Neural cell (in vitro differentiated cells): ENCODE results near the gene FRY. TPM values are rescaled to one million over a fixed set of nuclear protein-coding genes. Genes with fewer than 3 reads are reported as not detected.
A peak's percentile ranks its signal among the peaks of the same experiment; 100 is the strongest.

Experiments
- H2AFZ ChIP-seq: fragments of 200-600, 300-800 bp; sonication (generic), shearing (Covaris generic); 2 replicates; pipeline ENCODE4 v1.6.0; 2014; ENCODE audit warnings: low read depth, mild to moderate bottlenecking, antibody characterized with exemption, low read length, moderate library complexity
- H3F3A ChIP-seq: fragments of 200-600 bp; shearing (Covaris generic); 2 replicates; pipeline ENCODE4 v1.6.1; 2016; ENCODE audit warnings: mild to moderate bottlenecking, moderate library complexity, mixed read lengths, antibody characterized with exemption, low read length; ENCODE audit not compliant: insufficient read depth, poor library complexity, severe bottlenecking
- H3K27ac ChIP-seq: fragments of 200-600, 300-800 bp; sonication (generic), shearing (Covaris generic); 2 replicates; pipeline ENCODE4 v1.5.1; 2014; ENCODE audit warnings: mild to moderate bottlenecking, low read length, moderate library complexity
- H3K27me3 ChIP-seq: fragments of 300-800, 200-600 bp; sonication (generic), shearing (Covaris generic); 2 replicates; pipeline ENCODE4 v1.6.0; 2014; ENCODE audit warnings: mild to moderate bottlenecking, low read depth, low read length, moderate library complexity; ENCODE audit not compliant: insufficient read depth
- H3K36me3 ChIP-seq: fragments of 300-800, 200-600 bp; sonication (generic), shearing (Covaris generic); 2 replicates; pipeline ENCODE4 v1.5.1; 2014; ENCODE audit warnings: mild to moderate bottlenecking, antibody characterized with exemption, low read length, moderate library complexity; ENCODE audit not compliant: insufficient read depth
- H3K4me2 ChIP-seq: fragments of 300-800, 200-600 bp; sonication (generic), shearing (Covaris generic); 2 replicates; pipeline ENCODE4 v1.6.0; 2014; ENCODE audit warnings: mild to moderate bottlenecking, low read length
- H3K4me3 ChIP-seq: fragments of 300-800, 200-600 bp; sonication (generic), shearing (Covaris generic); 2 replicates; pipeline ENCODE4 v1.5.1; 2014; ENCODE audit warnings: mild to moderate bottlenecking, low read length, moderate library complexity
- H3K79me2 ChIP-seq: fragments of 200-600 bp; shearing (Covaris generic); replicated peaks from 2 replicates; pipeline ENCODE4 v1.6.0; 2014; ENCODE audit warnings: mild to moderate bottlenecking, low read length, moderate library complexity; ENCODE audit not compliant: insufficient read depth
- H3K9ac ChIP-seq: fragments of 300-800, 200-600 bp; sonication (generic), shearing (Covaris generic); 2 replicates; pipeline ENCODE4 v1.6.1; 2016; ENCODE audit warnings: mild to moderate bottlenecking, low read length, mixed read lengths
- H3K9me2 ChIP-seq: fragments of 200-600 bp; shearing (Covaris generic); 2 replicates; pipeline ENCODE4 v1.6.1; 2016; ENCODE audit warnings: mild to moderate bottlenecking, low read length, mixed read lengths; ENCODE audit not compliant: insufficient read depth
- H3K9me3 ChIP-seq: fragments of 200-600, 300-800 bp; sonication (generic), shearing (Covaris generic); 2 replicates; pipeline ENCODE4 v1.6.1; 2016; ENCODE audit warnings: mild to moderate bottlenecking, mixed run types, low read length, moderate library complexity, mixed read lengths
- H4K20me1 ChIP-seq: fragments of 200-600 bp; shearing (Covaris generic); 2 replicates; pipeline ENCODE4 v1.6.1; 2016; ENCODE audit warnings: mild to moderate bottlenecking, mixed run types; ENCODE audit not compliant: insufficient read depth
- CTCF ChIP-seq: fragments of 450-650 bp; IDR thresholded peaks from 2 replicates; pipeline ENCODE4 v1.5.1; 2014; ENCODE audit warnings: antibody characterized with exemption, mild to moderate bottlenecking, moderate library complexity; ENCODE audit not compliant: poor library complexity, severe bottlenecking
- EP300 ChIP-seq: fragments of 450-650 bp; conservative IDR thresholded peaks from 2 replicates; pipeline ENCODE4 v1.6.1; 2014; ENCODE audit warnings: antibody characterized with exemption, mild to moderate bottlenecking, moderate library complexity; ENCODE audit not compliant: poor library complexity, severe bottlenecking
- EZH2 ChIP-seq: fragments of 200-600, 300-800 bp; shearing (Covaris generic), sonication (generic); IDR thresholded peaks from 2 replicates; pipeline ENCODE4 v1.6.1; 2014; ENCODE audit warnings: antibody characterized with exemption, low read length, borderline replicate concordance, mild to moderate bottlenecking; ENCODE audit not compliant: insufficient read depth, poor library complexity, severe bottlenecking
- MXI1 ChIP-seq: fragments of 450-650 bp; conservative IDR thresholded peaks from 2 replicates; pipeline ENCODE4 v1.6.1; 2014; ENCODE audit warnings: antibody characterized with exemption, mild to moderate bottlenecking; ENCODE audit not compliant: poor library complexity, severe bottlenecking
- POLR2AphosphoS5 ChIP-seq: IDR thresholded peaks from 2 replicates; pipeline ENCODE4 v1.6.1; 2012
- RAD21 ChIP-seq: fragments of 450-650 bp; conservative IDR thresholded peaks from 2 replicates; pipeline ENCODE4 v1.6.1; 2014; ENCODE audit warnings: antibody characterized with exemption, mild to moderate bottlenecking, moderate library complexity
- REST ChIP-seq: IDR thresholded peaks from 2 replicates; pipeline ENCODE4 v1.6.1; 2012; ENCODE audit warnings: borderline replicate concordance
- SMC3 ChIP-seq: fragments of 450-650 bp; conservative IDR thresholded peaks from 2 replicates; pipeline ENCODE4 v1.6.1; 2014; ENCODE audit warnings: antibody characterized with exemption, mild to moderate bottlenecking, moderate library complexity; ENCODE audit not compliant: poor library complexity
- TAF1 ChIP-seq: IDR thresholded peaks from 2 replicates; pipeline ENCODE4 v1.6.1; 2012; ENCODE audit warnings: low read depth
- polyA plus RNA-seq: library from polyadenylated mRNA; depleted of rRNA; stranded (reverse); fragments of >200 nt; gene quantifications from 2 replicates; pipeline ENCODE4 v1.2.3, GENCODE V29; 2014

Gene FRY
- polyA plus RNA-seq, 1 donor from 2014 or later = 49.3 TPM

- Histone ChIP-seq H3K36me3 (no peaks in the 10 kb centered on the region), H3K4me3 (peak overlapping the region; percentile 57), H4K20me1 (no peaks in the 10 kb centered on the region), H3K4me2 (peak overlapping the region; percentile 77), H2AFZ (peak overlapping the region; percentile 19), H3K9me2 (no peaks in the 10 kb centered on the region), H3K9ac (peak overlapping the region; percentile 63), H3K27ac (peak overlapping the region; percentile 95), H3K27me3 (no peaks in the 10 kb centered on the region), H3K79me2 (peaks cover 25% of the 10 kb centered on the region), H3K9me3 (no peaks in the 10 kb centered on the region), H3F3A (peaks cover 12% of the 10 kb centered on the region)
- TF ChIP-seq EP300 = peak; percentile 97
- peak; percentile 20 for TF ChIP-seq RAD21
- TF ChIP-seq REST = peak; percentile 81
- no peak for TF ChIP-seq MXI1
- TF ChIP-seq SMC3 = peak; percentile 23
- peak; percentile 81 for TF ChIP-seq POLR2AphosphoS5
- TF ChIP-seq TAF1 = peak; percentile 34
- TF ChIP-seq CTCF = no peak
- TF ChIP-seq EZH2 = no peak
These were observed 32.2 kb downstream of the FRY start for GRCh38 chr13:32063619-32064233.

- Histone ChIP-seq H2AFZ (no peak overlapping the region), H3K27ac (peak overlapping the region; percentile 82), H3K79me2 (peaks cover 12% of the 10 kb centered on the region), H3K4me3 (peak overlapping the region; percentile 30), H3K9me2 (no peaks in the 10 kb centered on the region), H3K4me2 (no peak overlapping the region), H3K27me3 (no peaks in the 10 kb centered on the region), H3K36me3 (no peaks in the 10 kb centered on the region), H3K9me3 (no peaks in the 10 kb centered on the region), H3F3A (peaks cover 12% of the 10 kb centered on the region), H4K20me1 (no peaks in the 10 kb centered on the region), H3K9ac (peak overlapping the region; percentile 38)
- TF ChIP-seq POLR2AphosphoS5 (no peak), TAF1 (no peak), MXI1 (no peak), EP300 (no peak), EZH2 (no peak)
These were observed 35.8 kb downstream of the FRY start for GRCh38 chr13:32067149-32067961.
